Neural progenitor cell (in vitro differentiated cells): ENCODE results near the gene RNF212B. TPM values are rescaled to one million over a fixed set of nuclear protein-coding genes. Genes with fewer than 3 reads are reported as not detected.

ENCODE experiments used
- DNase-seq: peaks from one replicate; pipeline ENCODE4 v3.0.0-alpha.2; 2016; ENCODE audit warnings: low spot score
- H2AFZ ChIP-seq: fragments of 200-600 bp; sonication (generic); replicated peaks from 2 replicates; pipeline ENCODE4 v1.6.1; 2016; ENCODE audit warnings: antibody characterized with exemption
- H3F3A ChIP-seq: fragments of 200-600 bp; sonication (generic); 2 replicates; pipeline ENCODE4 v1.6.1; 2016; ENCODE audit warnings: antibody characterized with exemption, low read depth
- H3K27ac ChIP-seq: fragments of 200-600 bp; sonication (generic); 2 replicates; pipeline ENCODE4 v1.5.1; 2016; ENCODE audit warnings: mild to moderate bottlenecking
- H3K27me3 ChIP-seq: fragments of 200-600 bp; sonication (generic); 2 replicates; pipeline ENCODE4 v1.6.1; 2016; ENCODE audit warnings: mild to moderate bottlenecking, moderate library complexity
- H3K36me3 ChIP-seq: fragments of 200-600 bp; sonication (generic); 2 replicates; pipeline ENCODE4 v1.5.1; 2016
- H3K4me1 ChIP-seq: fragments of 200-600 bp; sonication (generic); 2 replicates; pipeline ENCODE4 v1.6.1; 2016; ENCODE audit warnings: mixed run types
- H3K4me2 ChIP-seq: fragments of 200-600 bp; sonication (generic); 2 replicates; pipeline ENCODE4 v1.6.1; 2016
- H3K4me3 ChIP-seq: fragments of 200-600 bp; sonication (generic); 2 replicates; pipeline ENCODE4 v1.5.1; 2016
- H3K79me2 ChIP-seq: fragments of 200-600 bp; sonication (generic); 2 replicates; pipeline ENCODE4 v1.6.1; 2016; ENCODE audit warnings: low read depth
- H3K9ac ChIP-seq: fragments of 200-600 bp; sonication (generic); 2 replicates; pipeline ENCODE4 v1.6.1; 2016
- H3K9me3 ChIP-seq: fragments of 200-600 bp; sonication (generic); 2 replicates; pipeline ENCODE4 v1.5.1; 2016; ENCODE audit warnings: low read depth
- H4K20me1 ChIP-seq: fragments of 200-600 bp; sonication (generic); 2 replicates; pipeline ENCODE4 v1.6.1; 2016; ENCODE audit warnings: low read depth
- H3K27ac Mint-ChIP-seq: 3 replicates; pipeline ENCODE4 v1.8.0; 2021; ENCODE audit warnings: mixed read lengths
- H3K27me3 Mint-ChIP-seq: 2 replicates; pipeline ENCODE4 v1.8.0; 2022; ENCODE audit warnings: low read depth, mild to moderate bottlenecking, inconsistent platforms, moderate library complexity, mixed read lengths; ENCODE audit not compliant: insufficient read depth
- H3K36me3 Mint-ChIP-seq: 3 replicates; pipeline ENCODE4 v1.8.0; 2021; ENCODE audit warnings: mixed read lengths
- H3K4me1 Mint-ChIP-seq: 3 replicates; pipeline ENCODE4 v1.8.0; 2021; ENCODE audit warnings: mixed read lengths
- H3K4me3 Mint-ChIP-seq: 3 replicates; pipeline ENCODE4 v1.8.0; 2021; ENCODE audit warnings: mild to moderate bottlenecking, moderate library complexity, mixed read lengths
- H3K9me3 Mint-ChIP-seq: 3 replicates; pipeline ENCODE4 v1.8.0; 2020; ENCODE audit warnings: mixed read lengths
- CTCF ChIP-seq: fragments of 200-600 bp; sonication (generic); IDR thresholded peaks from 2 replicates; pipeline ENCODE4 v1.5.1; 2017; ENCODE audit warnings: antibody characterized with exemption, mild to moderate bottlenecking
- EZH2 ChIP-seq: fragments of 200-600 bp; sonication (generic); IDR thresholded peaks from 2 replicates; pipeline ENCODE4 v1.6.1; 2017; ENCODE audit warnings: antibody characterized with exemption, mild to moderate bottlenecking, moderate library complexity
- EZH2phosphoT487 ChIP-seq: fragments of 200-600 bp; sonication (generic); IDR thresholded peaks from 2 replicates; pipeline ENCODE4 v1.6.1; 2017; ENCODE audit warnings: antibody characterized with exemption
- total RNA-seq: library from RNA; depleted of rRNA; stranded (reverse); fragments of >200 nt; gene quantifications from 2 replicates; pipeline ENCODE4 v1.2.3, GENCODE V29; 2015; ENCODE audit warnings: low replicate concordance

RNF212B gene
- total RNA-seq, 1 donor from 2014 or later: not detected

DNA sequence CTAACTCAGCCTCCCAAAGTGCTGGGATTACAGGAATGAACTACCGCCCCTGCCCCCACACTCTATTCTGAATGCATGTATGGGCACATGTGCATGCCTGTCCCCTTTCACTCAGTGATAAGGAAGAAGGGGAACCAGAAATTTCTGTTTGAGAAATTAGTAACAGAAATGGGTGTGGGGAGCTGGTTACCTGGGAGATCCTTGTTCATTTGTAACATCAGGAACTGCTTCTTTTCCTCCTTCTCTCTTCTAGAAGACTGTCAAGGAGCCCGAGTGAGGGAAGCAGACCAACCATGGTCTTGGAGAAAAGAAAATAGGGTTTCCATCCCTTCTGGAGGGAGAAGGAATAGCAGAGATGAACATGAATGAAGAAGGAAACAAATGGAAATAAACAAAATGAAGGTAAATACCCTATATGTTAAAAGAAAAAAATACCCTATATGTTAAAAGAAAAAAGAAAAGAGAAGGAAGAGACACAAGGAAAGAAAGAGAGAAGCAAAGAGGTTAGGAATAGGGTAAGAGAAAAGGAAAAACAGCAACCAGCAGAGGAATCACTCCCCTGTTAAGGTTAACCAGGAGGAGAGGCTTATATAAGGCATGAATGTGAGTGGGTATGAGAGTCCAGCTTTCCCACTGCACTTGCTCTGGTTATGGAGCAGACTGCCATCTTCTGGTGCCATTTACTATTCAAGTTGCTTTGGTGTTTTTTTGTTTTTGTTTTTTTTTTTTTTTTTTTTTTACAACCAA is 61.6 kb downstream of the RNF212B start:
- Histone ChIP-seq H3K4me2 (no peak overlapping the region), H3K4me1 (peaks cover 7% of the 10 kb centered on the region), H3K9ac (no peak overlapping the region), H3K36me3 (no peaks in the 10 kb centered on the region), H3K27ac (no peak overlapping the region), H3K27me3 (peaks cover 36% of the 10 kb centered on the region), H3K79me2 (no peaks in the 10 kb centered on the region), H2AFZ (no peak overlapping the region), H3K9me3 (no peaks in the 10 kb centered on the region), H3K4me3 (no peak overlapping the region), H4K20me1 (no peaks in the 10 kb centered on the region), H3F3A (peaks cover 36% of the 10 kb centered on the region)
- TF ChIP-seq CTCF (peak; percentile 38), EZH2 (no peak)
- H3K4me1 Mint-ChIP-seq: peaks cover 37% of the 10 kb centered on the region
- H3K27me3 Mint-ChIP-seq: peaks cover 11% of the 10 kb centered on the region
- peaks cover 7% of the 10 kb centered on the region for H3K36me3 Mint-ChIP-seq
- DNase-seq: no peak
- no peak overlapping the region for H3K27ac Mint-ChIP-seq
- peaks cover 2% of the 10 kb centered on the region for H3K9me3 Mint-ChIP-seq
- peak overlapping the region; percentile 31 for H3K4me3 Mint-ChIP-seq

- Histone ChIP-seq H3K36me3 (no peaks in the 10 kb centered on the region), H3K9ac (no peak overlapping the region), H3F3A (peaks cover 31% of the 10 kb centered on the region), H3K27ac (no peak overlapping the region), H3K4me1 (peaks cover 6% of the 10 kb centered on the region), H3K27me3 (peaks cover 34% of the 10 kb centered on the region), H3K9me3 (no peaks in the 10 kb centered on the region), H3K4me3 (peak overlapping the region; percentile 96), H4K20me1 (no peaks in the 10 kb centered on the region), H3K4me2 (peak overlapping the region; percentile 79), H3K79me2 (no peaks in the 10 kb centered on the region), H2AFZ (no peak overlapping the region)
- Mint-ChIP-seq H3K27ac (peak overlapping the region; percentile 76), H3K4me1 (peaks cover 36% of the 10 kb centered on the region), H3K4me3 (peak overlapping the region; percentile 91), H3K36me3 (peaks cover 7% of the 10 kb centered on the region), H3K27me3 (peaks cover 9% of the 10 kb centered on the region), H3K9me3 (peaks cover 2% of the 10 kb centered on the region)
- no peak for DNase-seq
- TF ChIP-seq EZH2 (no peak), CTCF (no peak), EZH2phosphoT487 (no peak)
These were observed 62.4 kb downstream of the RNF212B start for GRCh38 chr14:23299986-23300686.

- Mint-ChIP-seq H3K36me3 (peaks cover 7% of the 10 kb centered on the region), H3K4me1 (peaks cover 33% of the 10 kb centered on the region), H3K27me3 (peaks cover 9% of the 10 kb centered on the region), H3K4me3 (peak overlapping the region; percentile 91), H3K9me3 (peaks cover 2% of the 10 kb centered on the region), H3K27ac (peak overlapping the region; percentile 90)
- H3K4me3 ChIP-seq: peak overlapping the region; percentile 96
- no peak overlapping the region for H3K27ac ChIP-seq
- no peaks in the 10 kb centered on the region for H4K20me1 ChIP-seq
- H3K9me3 ChIP-seq: no peaks in the 10 kb centered on the region
- peaks cover 35% of the 10 kb centered on the region for H3F3A ChIP-seq
- TF ChIP-seq CTCF: no peak
- TF ChIP-seq EZH2: no peak
- no peak for TF ChIP-seq EZH2phosphoT487
- H3K4me2 ChIP-seq: peak overlapping the region; percentile 79
- no peak overlapping the region for H3K9ac ChIP-seq
- H2AFZ ChIP-seq: no peak overlapping the region
- peaks cover 6% of the 10 kb centered on the region for H3K4me1 ChIP-seq
- H3K36me3 ChIP-seq: no peaks in the 10 kb centered on the region
- peaks cover 28% of the 10 kb centered on the region for H3K27me3 ChIP-seq
- H3K79me2 ChIP-seq: no peaks in the 10 kb centered on the region
- peak; percentile 47 for DNase-seq
These were observed 63.0 kb downstream of the RNF212B start for GRCh38 chr14:23300687-23301223.
